ENCODE measurements around the gene ZNF709.
"Not testable (repeated sequence)": the region's sequence is repeated elsewhere in the genome, so short reads cannot be mapped to it uniquely, and the experiment has no call there.

Gene ZNF709

GRCh38 chr19:12464139-12464538, 20.5 kb downstream of the ZNF709 start:
- not testable (repeated sequence) for H3K27ac ChIP-seq (ENCODE audit: low read depth, low read length); H3K9ac ChIP-seq (ENCODE audit: low read length in 5 of 5); H3K4me1 ChIP-seq (ENCODE audit: control insufficient read depth in 5 of 5, insufficient read depth in 5 of 5, low read length in 5 of 5); H3K27me3 ChIP-seq (ENCODE audit: control insufficient read depth in 5 of 5, insufficient read depth in 4 of 5, low read length in 5 of 5)
- H3K4me3 ChIP-seq (ENCODE audit: low read depth in 1 of 5, low read length in 5 of 5): peak overlapping the region; percentile 17 to 54 (median 40)
- peaks cover 15 to 23% (median 19%) of the 10 kb centered on the region in 5 donors for H3K36me3 ChIP-seq (ENCODE audit: control insufficient read depth in 5 of 5, insufficient read depth in 5 of 5, low read length in 5 of 5)
- H3K9me3 ChIP-seq (ENCODE audit: control insufficient read depth in 5 of 5, low read length in 5 of 5): peaks cover 38 to 63% (median 51%) of the 10 kb centered on the region in 5 donors

GRCh38 chr19:12453495-12453894, 31.1 kb downstream of the ZNF709 start:
- H3K4me3 ChIP-seq (ENCODE audit: low read depth in 1 of 5, low read length in 5 of 5): peak overlapping the region in 1 of 5 donors; percentile 29
- H3K9me3 ChIP-seq (ENCODE audit: control insufficient read depth in 5 of 5, low read length in 5 of 5): peaks cover 0 to 37% (median 13%) of the 10 kb centered on the region in 5 donors
- H3K27ac ChIP-seq (ENCODE audit: low read depth, low read length): no peak overlapping the region
- H3K27me3 ChIP-seq (ENCODE audit: control insufficient read depth in 5 of 5, insufficient read depth in 4 of 5, low read length in 5 of 5): no peaks in the 10 kb centered on the region
- H3K9ac ChIP-seq (ENCODE audit: low read length in 5 of 5): no peak overlapping the region
- no peaks in the 10 kb centered on the region for H3K36me3 ChIP-seq (ENCODE audit: control insufficient read depth in 5 of 5, insufficient read depth in 5 of 5, low read length in 5 of 5)
- H3K4me1 ChIP-seq (ENCODE audit: control insufficient read depth in 5 of 5, insufficient read depth in 5 of 5, low read length in 5 of 5): no peaks in the 10 kb centered on the region

- no peaks in the 10 kb centered on the region for H3K36me3 ChIP-seq (ENCODE audit: control insufficient read depth in 5 of 5, insufficient read depth in 5 of 5, low read length in 5 of 5)
- H3K27ac ChIP-seq (ENCODE audit: low read depth, low read length): no peak overlapping the region
- no peaks in the 10 kb centered on the region for H3K27me3 ChIP-seq (ENCODE audit: control insufficient read depth in 5 of 5, insufficient read depth in 4 of 5, low read length in 5 of 5)
- H3K4me3 ChIP-seq (ENCODE audit: low read depth in 1 of 5, low read length in 5 of 5): peak overlapping the region in 2 of 5 donors; percentile 28 to 35
- no peak overlapping the region for H3K9ac ChIP-seq (ENCODE audit: low read length in 5 of 5)
- peaks cover 0 to 29% (median 13%) of the 10 kb centered on the region in 5 donors for H3K9me3 ChIP-seq (ENCODE audit: control insufficient read depth in 5 of 5, low read length in 5 of 5)
- no peaks in the 10 kb centered on the region for H3K4me1 ChIP-seq (ENCODE audit: control insufficient read depth in 5 of 5, insufficient read depth in 5 of 5, low read length in 5 of 5)
Measured at GRCh38 chr19:12450844-12451243, 33.8 kb downstream of the ZNF709 start.

- no peak overlapping the region for H3K27ac ChIP-seq (ENCODE audit: low read depth, low read length)
- no peak overlapping the region for H3K4me3 ChIP-seq (ENCODE audit: low read depth in 1 of 5, low read length in 5 of 5)
- H3K9me3 ChIP-seq (ENCODE audit: control insufficient read depth in 5 of 5, low read length in 5 of 5): peaks cover 0 to 21% (median 13%) of the 10 kb centered on the region in 5 donors
- no peak overlapping the region for H3K9ac ChIP-seq (ENCODE audit: low read length in 5 of 5)
- H3K36me3 ChIP-seq (ENCODE audit: control insufficient read depth in 5 of 5, insufficient read depth in 5 of 5, low read length in 5 of 5): no peaks in the 10 kb centered on the region
- H3K27me3 ChIP-seq (ENCODE audit: control insufficient read depth in 5 of 5, insufficient read depth in 4 of 5, low read length in 5 of 5): no peaks in the 10 kb centered on the region
- H3K4me1 ChIP-seq (ENCODE audit: control insufficient read depth in 5 of 5, insufficient read depth in 5 of 5, low read length in 5 of 5): no peaks in the 10 kb centered on the region
Measured at GRCh38 chr19:12448808-12449207, 35.8 kb downstream of the ZNF709 start.

- H3K27ac ChIP-seq (ENCODE audit: low read depth, low read length): peak within 1 kb of the TSS; percentile 60
- H3K27me3 ChIP-seq (ENCODE audit: control insufficient read depth in 5 of 5, insufficient read depth in 4 of 5, low read length in 5 of 5): no peaks in the 10 kb centered on the region
- peak within 1 kb of the TSS; percentile 66 to 91 (median 88) for H3K4me3 ChIP-seq (ENCODE audit: low read depth in 1 of 5, low read length in 5 of 5)
- H3K36me3 ChIP-seq (ENCODE audit: control insufficient read depth in 5 of 5, insufficient read depth in 5 of 5, low read length in 5 of 5): no peaks in the 10 kb centered on the region
- peak within 1 kb of the TSS in 4 of 5 donors; percentile 71 to 80 (median 72) for H3K9ac ChIP-seq (ENCODE audit: low read length in 5 of 5)
- H3K9me3 ChIP-seq (ENCODE audit: control insufficient read depth in 5 of 5, low read length in 5 of 5): no peaks in the 10 kb centered on the region
- peaks cover 0 to 12% (median 10%) of the 10 kb centered on the region in 5 donors for H3K4me1 ChIP-seq (ENCODE audit: control insufficient read depth in 5 of 5, insufficient read depth in 5 of 5, low read length in 5 of 5)
Measured at GRCh38 chr19:12440541-12441316, 43.9 kb downstream of the ZNF709 start, which contains the start of gene ZNF443. Gene ZNF443 (minus strand): TSS chr19:12441021. CDS start chr19:12440914, 107 bp downstream.

- H3K9me3 ChIP-seq (ENCODE audit: control insufficient read depth in 5 of 5, low read length in 5 of 5); H3K36me3 ChIP-seq (ENCODE audit: control insufficient read depth in 5 of 5, insufficient read depth in 5 of 5, low read length in 5 of 5); H3K27me3 ChIP-seq (ENCODE audit: control insufficient read depth in 5 of 5, insufficient read depth in 4 of 5, low read length in 5 of 5): not testable (repeated sequence)
- H3K27ac ChIP-seq (ENCODE audit: low read depth, low read length): peak overlapping the region; percentile 60
- peak overlapping the region in 3 of 5 donors; percentile 72 to 80 (median 73) for H3K9ac ChIP-seq (ENCODE audit: low read length in 5 of 5)
- H3K4me3 ChIP-seq (ENCODE audit: low read depth in 1 of 5, low read length in 5 of 5): peak overlapping the region; percentile 66 to 91 (median 88)
- peaks cover 0 to 12% (median 10%) of the 10 kb centered on the region in 5 donors for H3K4me1 ChIP-seq (ENCODE audit: control insufficient read depth in 5 of 5, insufficient read depth in 5 of 5, low read length in 5 of 5)
Measured at GRCh38 chr19:12439686-12440540, 44.7 kb downstream of the ZNF709 start.

- Histone ChIP-seq H3K4me3 (ENCODE audit: low read depth in 1 of 5, low read length in 5 of 5) (peak overlapping the region in 1 of 5 donors; percentile 6), H3K9me3 (ENCODE audit: control insufficient read depth in 5 of 5, low read length in 5 of 5) (peaks cover 0 to 17% (median 4%) of the 10 kb centered on the region in 5 donors), H3K36me3 (ENCODE audit: control insufficient read depth in 5 of 5, insufficient read depth in 5 of 5, low read length in 5 of 5) (peaks cover 12 to 23% (median 18%) of the 10 kb centered on the region in 5 donors)
- not testable (repeated sequence) for H3K27ac ChIP-seq (ENCODE audit: low read depth, low read length); H3K9ac ChIP-seq (ENCODE audit: low read length in 5 of 5); H3K27me3 ChIP-seq (ENCODE audit: control insufficient read depth in 5 of 5, insufficient read depth in 4 of 5, low read length in 5 of 5); H3K4me1 ChIP-seq (ENCODE audit: control insufficient read depth in 5 of 5, insufficient read depth in 5 of 5, low read length in 5 of 5)
Measured at GRCh38 chr19:12430726-12431299, 53.8 kb downstream of the ZNF709 start.

- no peak overlapping the region for H3K27ac ChIP-seq (ENCODE audit: low read depth, low read length)
- no peak overlapping the region for H3K4me3 ChIP-seq (ENCODE audit: low read depth in 1 of 5, low read length in 5 of 5)
- H3K27me3 ChIP-seq (ENCODE audit: control insufficient read depth in 5 of 5, insufficient read depth in 4 of 5, low read length in 5 of 5): no peaks in the 10 kb centered on the region
- H3K9ac ChIP-seq (ENCODE audit: low read length in 5 of 5): no peak overlapping the region
- H3K9me3 ChIP-seq (ENCODE audit: control insufficient read depth in 5 of 5, low read length in 5 of 5): peaks cover 0 to 12% (median under 1%) of the 10 kb centered on the region in 5 donors
- H3K4me1 ChIP-seq (ENCODE audit: control insufficient read depth in 5 of 5, insufficient read depth in 5 of 5, low read length in 5 of 5): peaks cover 0 to 3% (median 0%) of the 10 kb centered on the region in 5 donors
- H3K36me3 ChIP-seq (ENCODE audit: control insufficient read depth in 5 of 5, insufficient read depth in 5 of 5, low read length in 5 of 5): peaks cover 4 to 14% (median 10%) of the 10 kb centered on the region in 5 donors
Measured at GRCh38 chr19:12425888-12426274, 58.7 kb downstream of the ZNF709 start.

GRCh38 chr19:12425236-12425887, 59.3 kb downstream of the ZNF709 start:
- no peaks in the 10 kb centered on the region for H3K27me3 ChIP-seq (ENCODE audit: control insufficient read depth in 5 of 5, insufficient read depth in 4 of 5, low read length in 5 of 5)
- H3K9ac ChIP-seq (ENCODE audit: low read length in 5 of 5): no peak overlapping the region
- no peak overlapping the region for H3K27ac ChIP-seq (ENCODE audit: low read depth, low read length)
- peaks cover 0 to 9% (median 5%) of the 10 kb centered on the region in 5 donors for H3K36me3 ChIP-seq (ENCODE audit: control insufficient read depth in 5 of 5, insufficient read depth in 5 of 5, low read length in 5 of 5)
- H3K4me3 ChIP-seq (ENCODE audit: low read depth in 1 of 5, low read length in 5 of 5): no peak overlapping the region
- peaks cover 0 to 7% (median 0%) of the 10 kb centered on the region in 5 donors for H3K9me3 ChIP-seq (ENCODE audit: control insufficient read depth in 5 of 5, low read length in 5 of 5)
- H3K4me1 ChIP-seq (ENCODE audit: control insufficient read depth in 5 of 5, insufficient read depth in 5 of 5, low read length in 5 of 5): peaks cover 0 to 2% (median 0%) of the 10 kb centered on the region in 5 donors

All from subcutaneous abdominal adipose tissue (tissue), 5 donors.